HepG2 (cell line): Measurements from ENCODE around the gene FAM124B. TPM values are rescaled to one million over a fixed set of nuclear protein-coding genes. Genes with fewer than 3 reads are reported as not detected.
A peak's percentile ranks its signal among the peaks of the same experiment; 100 is the strongest.

ENCODE experiments used
- ATAC-seq: fragments of 200-7000 bp; cut with Tn5 transposase; 3 replicates; pipeline ENCODE4 v1.9.1; 2020; ENCODE audit warnings: mild to moderate bottlenecking, moderate library complexity
- BruUV-seq: library from RNA; stranded (reverse); fragments of 400-500 nt; replicated peaks from 2 replicates; lab custom pipeline; 2021; lab: Mats Ljungman, UMichigan
- CTCF ChIA-PET: fragments of 300-600 bp; formaldehyde crosslinking; extraction: SDS; loops from one replicate; lab custom pipeline; 2021; ENCODE audit warnings: low total read pairs, inconsistent platforms, low intra/inter-chr PET ratio; lab: Yijun Ruan, JAX
- POLR2A ChIA-PET: fragments of 350-600 bp; sonication (Branson Sonifier 250); formaldehyde crosslinking; loops from one replicate; lab custom pipeline; 2020; ENCODE audit warnings: antibody characterized with exemption, inconsistent platforms; lab: Yijun Ruan, JAX
- DNase-seq: peaks from one replicate; pipeline ENCODE4 v3.0.0-alpha.2; 2015; ENCODE audit warnings: low spot score
- FAIRE-seq: peaks from 3 replicates; lab custom pipeline; 2011; peaks lifted over from hg19 to GRCh38; lab: Jason Lieb, UNC
- H2AFZ ChIP-seq: one replicate; pipeline ENCODE4 v1.6.1; 2011; ENCODE audit warnings: low read length, inconsistent platforms
- H3K27ac ChIP-seq: fragments of 300-600 bp; 3 replicates; pipeline ENCODE4 v1.8.0; 2011; ENCODE audit warnings: mixed run types, mild to moderate bottlenecking, mixed read lengths, low read length, inconsistent platforms; ENCODE audit not compliant: insufficient read depth; ENCODE audit errors: extremely low read length
- H3K27me3 ChIP-seq, 2 experiments: fragments of 200-600 bp in 1 of 2; 2 replicates in 1 of 2; 3 replicates in 1 of 2; pipeline versions ENCODE4 v1.6.0 to v1.8.0; 2011; ENCODE audit warnings: low read length in 2 of 2, mild to moderate bottlenecking in 2 of 2, moderate library complexity in 2 of 2, inconsistent platforms in 1 of 2; ENCODE audit not compliant: insufficient read depth in 2 of 2, control insufficient read depth in 1 of 2
- H3K36me3 ChIP-seq, 2 experiments: fragments of 200-600 bp in 1 of 2; replicated peaks in 1 of 2; 2 replicates in 1 of 2; 3 replicates in 1 of 2; pipeline versions ENCODE4 v1.5.1 to v1.8.0; 2011; ENCODE audit warnings: low read length in 2 of 2, inconsistent platforms in 1 of 2; ENCODE audit not compliant: insufficient read depth in 2 of 2, control insufficient read depth in 1 of 2
- H3K4me1 ChIP-seq: 2 replicates; pipeline ENCODE4 v1.5.1; 2012; ENCODE audit warnings: low read length, inconsistent platforms; ENCODE audit not compliant: insufficient read depth
- H3K4me2 ChIP-seq: 2 replicates; pipeline ENCODE4 v1.6.0; 2011; ENCODE audit warnings: low read depth, low read length, inconsistent platforms
- H3K4me3 ChIP-seq, 3 experiments: fragments of 200-600 bp in 1 of 3; sonication (generic), shearing (Covaris generic) in 1 of 3; replicated peaks in 1 of 3; 2 replicates each; pipeline ENCODE4 v1.5.1; 2011 to 2016; ENCODE audit warnings: low read length in 3 of 3, inconsistent platforms in 2 of 3, low read depth in 2 of 3, mild to moderate bottlenecking in 2 of 3, control low read depth in 1 of 3, mixed read lengths in 1 of 3; ENCODE audit not compliant: insufficient read depth in 1 of 3
- H3K79me2 ChIP-seq: one replicate; pipeline ENCODE4 v1.6.1; 2011; ENCODE audit warnings: low read length, inconsistent platforms; ENCODE audit not compliant: insufficient read depth
- H3K9ac ChIP-seq: 2 replicates; pipeline ENCODE4 v1.6.0; 2011; ENCODE audit warnings: mild to moderate bottlenecking, low read depth, low read length, inconsistent platforms; ENCODE audit not compliant: insufficient read depth
- H3K9me3 ChIP-seq: 2 replicates; pipeline ENCODE4 v1.5.1; 2012; ENCODE audit warnings: mild to moderate bottlenecking, low read length
- H4K20me1 ChIP-seq: 2 replicates; pipeline ENCODE4 v1.6.0; 2011; ENCODE audit warnings: inconsistent platforms, mild to moderate bottlenecking, low read length, moderate library complexity; ENCODE audit not compliant: insufficient read depth
- GABPB1 ChIP-seq: IDR thresholded peaks from 2 replicates; pipeline ENCODE4 v1.6.1; 2016; ENCODE audit warnings: mild to moderate bottlenecking, missing genetic modification reagents, moderate library complexity, missing compliant biosample characterization
- KLF11 ChIP-seq: IDR thresholded peaks from 2 replicates; pipeline ENCODE4 v1.6.1; 2016; ENCODE audit warnings: missing compliant biosample characterization
- MIER2 ChIP-seq: IDR thresholded peaks from 2 replicates; pipeline ENCODE4 v1.6.1; 2016; ENCODE audit warnings: missing biosample characterization, missing genetic modification reagents
- SMC3 ChIP-seq: IDR thresholded peaks from 2 replicates; pipeline ENCODE4 v1.6.1; 2011; ENCODE audit warnings: low read length, improper control_type of control experiment
- SRF ChIP-seq: IDR thresholded peaks from 2 replicates; pipeline ENCODE4 v1.6.1; 2011; ENCODE audit warnings: mild to moderate bottlenecking, low read depth, low read length, moderate library complexity
- ZFP62 ChIP-seq: sonication (generic); formaldehyde crosslinking; IDR thresholded peaks from 2 replicates; pipeline ENCODE4 v1.4.0; 2020; ENCODE audit warnings: missing genetic modification reagents
- ZKSCAN1 ChIP-seq: fragments of 150-350 bp; IDR thresholded peaks from 2 replicates; pipeline ENCODE4 v1.6.1; 2014; ENCODE audit warnings: low read length
- ZNF235 ChIP-seq: sonication (generic); formaldehyde crosslinking; IDR thresholded peaks from 2 replicates; pipeline ENCODE4 v1.8.1; 2023; ENCODE audit warnings: mild to moderate bottlenecking, missing genetic modification reagents, borderline replicate concordance
- ZNF589 ChIP-seq: sonication (generic); formaldehyde crosslinking; conservative IDR thresholded peaks from 2 replicates; pipeline ENCODE4 v1.8.0; 2022; ENCODE audit warnings: mild to moderate bottlenecking, moderate library complexity, missing genetic modification reagents
- WGBS: methylation state at CpG from one replicate; pipeline ENCODE4 v1.1.6; 2017; ENCODE audit warnings: low lambda C conversion rate; 5-methylcytosine and 5-hydroxymethylcytosine counted together
- in situ Hi-C: cut with HindIII; loops from 2 replicates; pipeline ENCODE4 v1.10.0; 2017; ENCODE audit warnings: low pct_unique_long_range_greater_than_20kb; ENCODE audit not compliant: extremely low pct_ligation_motif_present
- intact Hi-C: fragments of 100-400 bp; cut with micrococcal nuclease; formaldehyde crosslinking; loops from one replicate; pipeline ENCODE4 v1.10.0; 2022; ENCODE audit not compliant: unreplicated experiment
- polyA plus RNA-seq, 8 experiments: library from polyadenylated mRNA; depleted of rRNA in 3 of 8; stranded (reverse) in 7 of 8; unstranded in 1 of 8; fragments of >200 nt; fragmentation: Illumina TruSeq in 4 of 8; extraction: Trizol in 4 of 8; gene quantifications; 2 replicates each; pipeline versions ENCODE4 v1.2.1 to v1.2.3, GENCODE V29; 2011 to 2016; ENCODE audit warnings: low read depth in 4 of 8, missing spikeins in 1 of 8, mixed read lengths in 1 of 8; ENCODE audit not compliant: insufficient read depth in 1 of 8
- total RNA-seq, 5 experiments: library from RNA; depleted of rRNA; stranded (reverse); fragments of >200 nt; fragmentation: Illumina TruSeq; extraction: Trizol; gene quantifications; 2 replicates each; pipeline ENCODE4 v1.2.3, GENCODE V29; 2016; ENCODE audit warnings: low read depth in 1 of 5
- TF ChIP-seq, protein P1 (sequence below): sonication (generic); formaldehyde crosslinking; IDR thresholded peaks from 2 replicates; pipeline ENCODE4 v1.5.0; 2020; ENCODE audit warnings: mild to moderate bottlenecking, missing genetic modification reagents
- TF ChIP-seq, protein P2 (sequence below), 2 experiments: sonication (generic) in 1 of 2; formaldehyde crosslinking in 1 of 2; IDR thresholded peaks; 2 replicates each; pipeline versions ENCODE4 v1.4.0 to v1.6.1; 2018 to 2020; ENCODE audit warnings: missing genetic modification reagents in 2 of 2, borderline replicate concordance in 1 of 2, low read depth in 1 of 2, mild to moderate bottlenecking in 1 of 2, missing biosample characterization in 1 of 2
- TF ChIP-seq, protein P3 (sequence below): sonication (generic); formaldehyde crosslinking; IDR thresholded peaks from 2 replicates; pipeline ENCODE4 v1.4.0; 2020; ENCODE audit warnings: mild to moderate bottlenecking, missing genetic modification reagents, borderline replicate concordance
- TF ChIP-seq, protein P4 (sequence below): sonication (generic); formaldehyde crosslinking; conservative IDR thresholded peaks from 2 replicates; pipeline ENCODE4 v1.5.0; 2020; ENCODE audit warnings: missing genetic modification reagents

FAM124B gene
- total and polyA plus RNA-seq, 2 of the 13 experiments (the other 11 are each of a cell fraction or from before 2014, with no cell fraction given): not detected

DNA sequence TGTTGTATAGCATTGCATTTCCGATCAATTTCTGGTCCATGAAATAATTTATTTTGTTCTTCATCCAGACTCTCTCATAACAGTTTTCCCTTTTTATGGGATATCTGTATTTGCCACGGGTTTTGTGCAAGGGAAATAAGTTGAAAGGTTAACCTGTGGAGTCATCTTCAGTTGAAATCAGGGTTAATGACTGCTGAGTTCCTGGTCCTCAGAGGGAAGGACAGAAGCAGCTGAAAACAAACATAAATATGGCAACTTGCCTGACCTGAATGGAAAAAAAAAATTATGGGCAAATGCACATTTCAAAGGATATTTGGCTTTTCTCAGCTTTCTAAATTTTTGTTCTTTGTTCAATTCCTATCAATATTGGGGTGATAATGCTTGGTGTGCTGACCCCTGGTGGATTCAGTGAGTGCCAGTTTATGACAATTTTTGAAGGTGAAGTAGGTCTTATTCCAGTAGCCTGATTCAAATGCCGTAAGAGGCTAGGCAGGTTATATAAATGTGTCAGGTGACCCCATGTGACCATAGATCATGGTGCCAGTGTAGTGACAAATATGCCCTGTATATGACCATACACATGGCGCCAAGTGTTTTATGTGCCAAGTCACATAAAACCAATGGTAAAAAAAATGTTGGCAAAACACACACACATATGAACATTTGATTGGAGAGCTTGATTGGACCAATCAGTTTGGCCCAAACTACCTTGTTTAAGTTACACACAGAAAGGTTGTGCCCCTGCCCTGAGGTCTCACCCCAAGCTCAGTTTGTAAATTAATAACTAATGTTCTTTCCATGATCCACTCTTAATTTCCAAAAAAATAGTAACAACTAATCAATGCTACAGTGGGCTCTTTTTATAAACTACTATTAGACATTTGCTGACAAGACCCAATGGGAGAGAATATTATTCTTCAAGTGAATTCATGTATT, 47.6 kb upstream of the FAM124B start:
- ChIA-PET POLR2A (no interaction called here), CTCF (interaction anchor here (1.8 kb wide), 1 partner anchor 92 kb away, joined by 8 read pairs; no protein-coding TSS in a partner anchor)
- Histone ChIP-seq H3K9me3 (no peaks in the 10 kb centered on the region), H3K79me2 (no peaks in the 10 kb centered on the region), H3K27ac (no peak overlapping the region), H3K36me3 (no peaks in the 10 kb centered on the region), H3K4me2 (no peak overlapping the region), H4K20me1 (no peaks in the 10 kb centered on the region), H3K4me3 (no peak overlapping the region), H3K4me1 (no peaks in the 10 kb centered on the region), H3K27me3 (no peaks in the 10 kb centered on the region), H3K9ac (no peak overlapping the region), H2AFZ (no peak overlapping the region)
- intact Hi-C loops (loop anchor here (1.0 to 2.0 kb wide), 3 partner anchors 92 to 479 kb away; no protein-coding TSS in a partner anchor), in situ Hi-C loops (no loop called here)
- ATAC-seq (peak; percentile 83), DNase-seq (peak; percentile 44), FAIRE-seq (peak; percentile 37)
- WGBS: 35% methylated on average over 4 of the region's 4 CpGs
- no TSS peak for BruUV-seq
- TF ChIP-seq SMC3: peak; percentile 77
- TF ChIP-seq ZKSCAN1: no peak
- TF ChIP-seq KLF11 (CRISPR knock-in tag): no peak
- TF ChIP-seq, protein P1, sequence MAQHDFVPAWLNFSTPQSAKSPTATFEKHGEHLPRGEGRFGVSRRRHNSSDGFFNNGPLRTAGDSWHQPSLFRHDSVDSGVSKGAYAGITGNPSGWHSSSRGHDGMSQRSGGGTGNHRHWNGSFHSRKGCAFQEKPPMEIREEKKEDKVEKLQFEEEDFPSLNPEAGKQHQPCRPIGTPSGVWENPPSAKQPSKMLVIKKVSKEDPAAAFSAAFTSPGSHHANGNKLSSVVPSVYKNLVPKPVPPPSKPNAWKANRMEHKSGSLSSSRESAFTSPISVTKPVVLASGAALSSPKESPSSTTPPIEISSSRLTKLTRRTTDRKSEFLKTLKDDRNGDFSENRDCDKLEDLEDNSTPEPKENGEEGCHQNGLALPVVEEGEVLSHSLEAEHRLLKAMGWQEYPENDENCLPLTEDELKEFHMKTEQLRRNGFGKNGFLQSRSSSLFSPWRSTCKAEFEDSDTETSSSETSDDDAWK (CRISPR knock-in tag): no peak
- TF ChIP-seq, protein P2, sequence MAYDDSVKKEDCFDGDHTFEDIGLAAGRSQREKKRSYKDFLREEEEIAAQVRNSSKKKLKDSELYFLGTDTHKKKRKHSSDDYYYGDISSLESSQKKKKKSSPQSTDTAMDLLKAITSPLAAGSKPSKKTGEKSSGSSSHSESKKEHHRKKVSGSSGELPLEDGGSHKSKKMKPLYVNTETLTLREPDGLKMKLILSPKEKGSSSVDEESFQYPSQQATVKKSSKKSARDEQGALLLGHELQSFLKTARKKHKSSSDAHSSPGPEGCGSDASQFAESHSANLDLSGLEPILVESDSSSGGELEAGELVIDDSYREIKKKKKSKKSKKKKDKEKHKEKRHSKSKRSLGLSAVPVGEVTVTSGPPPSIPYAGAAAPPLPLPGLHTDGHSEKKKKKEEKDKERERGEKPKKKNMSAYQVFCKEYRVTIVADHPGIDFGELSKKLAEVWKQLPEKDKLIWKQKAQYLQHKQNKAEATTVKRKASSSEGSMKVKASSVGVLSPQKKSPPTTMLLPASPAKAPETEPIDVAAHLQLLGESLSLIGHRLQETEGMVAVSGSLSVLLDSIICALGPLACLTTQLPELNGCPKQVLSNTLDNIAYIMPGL (CRISPR knock-in tag; IDR thresholded peaks at IDR 0.05; ENCODE audit: borderline replicate concordance in 1 of 2, low read depth in 1 of 2): 0 out of 4 replicates have a peak, but pooled peaks of 1 of the 2 experiments have one; percentile 41
- TF ChIP-seq ZNF235 (CRISPR knock-in tag): no peak
- TF ChIP-seq, protein P3, sequence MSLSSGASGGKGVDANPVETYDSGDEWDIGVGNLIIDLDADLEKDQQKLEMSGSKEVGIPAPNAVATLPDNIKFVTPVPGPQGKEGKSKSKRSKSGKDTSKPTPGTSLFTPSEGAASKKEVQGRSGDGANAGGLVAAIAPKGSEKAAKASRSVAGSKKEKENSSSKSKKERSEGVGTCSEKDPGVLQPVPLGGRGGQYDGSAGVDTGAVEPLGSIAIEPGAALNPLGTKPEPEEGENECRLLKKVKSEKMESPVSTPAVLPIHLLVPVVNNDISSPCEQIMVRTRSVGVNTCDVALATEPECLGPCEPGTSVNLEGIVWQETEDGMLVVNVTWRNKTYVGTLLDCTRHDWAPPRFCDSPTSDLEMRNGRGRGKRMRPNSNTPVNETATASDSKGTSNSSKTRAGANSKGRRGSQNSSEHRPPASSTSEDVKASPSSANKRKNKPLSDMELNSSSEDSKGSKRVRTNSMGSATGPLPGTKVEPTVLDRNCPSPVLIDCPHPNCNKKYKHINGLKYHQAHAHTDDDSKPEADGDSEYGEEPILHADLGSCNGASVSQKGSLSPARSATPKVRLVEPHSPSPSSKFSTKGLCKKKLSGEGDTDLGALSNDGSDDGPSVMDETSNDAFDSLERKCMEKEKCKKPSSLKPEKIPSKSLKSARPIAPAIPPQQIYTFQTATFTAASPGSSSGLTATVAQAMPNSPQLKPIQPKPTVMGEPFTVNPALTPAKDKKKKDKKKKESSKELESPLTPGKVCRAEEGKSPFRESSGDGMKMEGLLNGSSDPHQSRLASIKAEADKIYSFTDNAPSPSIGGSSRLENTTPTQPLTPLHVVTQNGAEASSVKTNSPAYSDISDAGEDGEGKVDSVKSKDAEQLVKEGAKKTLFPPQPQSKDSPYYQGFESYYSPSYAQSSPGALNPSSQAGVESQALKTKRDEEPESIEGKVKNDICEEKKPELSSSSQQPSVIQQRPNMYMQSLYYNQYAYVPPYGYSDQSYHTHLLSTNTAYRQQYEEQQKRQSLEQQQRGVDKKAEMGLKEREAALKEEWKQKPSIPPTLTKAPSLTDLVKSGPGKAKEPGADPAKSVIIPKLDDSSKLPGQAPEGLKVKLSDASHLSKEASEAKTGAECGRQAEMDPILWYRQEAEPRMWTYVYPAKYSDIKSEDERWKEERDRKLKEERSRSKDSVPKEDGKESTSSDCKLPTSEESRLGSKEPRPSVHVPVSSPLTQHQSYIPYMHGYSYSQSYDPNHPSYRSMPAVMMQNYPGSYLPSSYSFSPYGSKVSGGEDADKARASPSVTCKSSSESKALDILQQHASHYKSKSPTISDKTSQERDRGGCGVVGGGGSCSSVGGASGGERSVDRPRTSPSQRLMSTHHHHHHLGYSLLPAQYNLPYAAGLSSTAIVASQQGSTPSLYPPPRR (CRISPR knock-in tag): no peak
- TF ChIP-seq SRF: no peak
- TF ChIP-seq ZFP62 (CRISPR knock-in tag): no peak
- TF ChIP-seq MIER2 (CRISPR knock-in tag): no peak
- no peak for TF ChIP-seq GABPB1 (CRISPR knock-in tag)
- no peak for TF ChIP-seq ZNF589
- TF ChIP-seq, protein P4, sequence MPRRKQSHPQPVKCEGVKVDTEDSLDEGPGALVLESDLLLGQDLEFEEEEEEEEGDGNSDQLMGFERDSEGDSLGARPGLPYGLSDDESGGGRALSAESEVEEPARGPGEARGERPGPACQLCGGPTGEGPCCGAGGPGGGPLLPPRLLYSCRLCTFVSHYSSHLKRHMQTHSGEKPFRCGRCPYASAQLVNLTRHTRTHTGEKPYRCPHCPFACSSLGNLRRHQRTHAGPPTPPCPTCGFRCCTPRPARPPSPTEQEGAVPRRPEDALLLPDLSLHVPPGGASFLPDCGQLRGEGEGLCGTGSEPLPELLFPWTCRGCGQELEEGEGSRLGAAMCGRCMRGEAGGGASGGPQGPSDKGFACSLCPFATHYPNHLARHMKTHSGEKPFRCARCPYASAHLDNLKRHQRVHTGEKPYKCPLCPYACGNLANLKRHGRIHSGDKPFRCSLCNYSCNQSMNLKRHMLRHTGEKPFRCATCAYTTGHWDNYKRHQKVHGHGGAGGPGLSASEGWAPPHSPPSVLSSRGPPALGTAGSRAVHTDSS (CRISPR knock-in tag): no peak
